GM21515 (cell line): ENCODE measurements around the gene IMPG2.

Source experiments
- ATAC-seq: cut with Tn5 transposase; IDR thresholded peaks from one replicate; pipeline ENCODE4 v1.9.1; 2021; ENCODE audit not compliant: unreplicated experiment

Gene IMPG2

GRCh38 chr3:101243285-101244211 is 76.8 kb downstream of the IMPG2 start:
- no peak for ATAC-seq

- no peak for ATAC-seq
Observed at GRCh38 chr3:101240719-101241399, 79.5 kb downstream of the IMPG2 start.

- no peak for ATAC-seq
Observed at GRCh38 chr3:101235048-101235447, 85.3 kb downstream of the IMPG2 start.

- no peak for ATAC-seq
Observed at GRCh38 chr3:101230618-101231017, 89.8 kb downstream of the IMPG2 start.

- no peak for ATAC-seq
Observed at GRCh38 chr3:101229681-101230080, 90.7 kb downstream of the IMPG2 start.

- no peak for ATAC-seq
Observed at GRCh38 chr3:101228441-101228840, 91.9 kb downstream of the IMPG2 start.

GRCh38 chr3:101224739-101225138 is 95.6 kb downstream of the IMPG2 start:
- ATAC-seq: no peak

- no peak for ATAC-seq
Observed at GRCh38 chr3:101223016-101223415, 97.4 kb downstream of the IMPG2 start.

- ATAC-seq: no peak
Observed at GRCh38 chr3:101219842-101220560, 100.4 kb downstream of the IMPG2 start.

GRCh38 chr3:101217472-101218245 is 102.7 kb downstream of the IMPG2 start:
- no peak for ATAC-seq

GRCh38 chr3:101216710-101217465 is 103.5 kb downstream of the IMPG2 start:
- ATAC-seq: no peak

- ATAC-seq: no peak
Observed at GRCh38 chr3:101212730-101213129, 107.6 kb downstream of the IMPG2 start.

GRCh38 chr3:101204246-101204645 is 116.1 kb downstream of the IMPG2 start:
- no peak for ATAC-seq

GRCh38 chr3:101203411-101203810 is 117.0 kb downstream of the IMPG2 start:
- no peak for ATAC-seq

GRCh38 chr3:101202640-101203039 is 117.7 kb downstream of the IMPG2 start:
- ATAC-seq: no peak

- ATAC-seq: no peak
Observed at GRCh38 chr3:101200461-101200860, 119.9 kb downstream of the IMPG2 start.

- no peak for ATAC-seq
Observed at GRCh38 chr3:101195951-101196713, 124.2 kb downstream of the IMPG2 start.

- no peak for ATAC-seq
Observed at GRCh38 chr3:101194392-101194791, 126.0 kb downstream of the IMPG2 start.

- ATAC-seq: no peak
Observed at GRCh38 chr3:101193957-101194356, 126.4 kb downstream of the IMPG2 start.
